Measurements from ENCODE around the gene RNF10. TPM values are rescaled to one million over a fixed set of nuclear protein-coding genes. Genes with fewer than 3 reads are reported as not detected.

Gene RNF10
- total and polyA plus RNA-seq, 2 experiments from 2014 or later: 113 to 149 TPM

- TF ChIP-seq CTCF (conservative IDR thresholded peaks at IDR 0.05; ENCODE audit: low read depth in 2 of 2) (no peak), CREB1 (CRISPR knock-in tag; IDR thresholded peaks at IDR 0.05; ENCODE audit: low read depth) (no peak)
Observed at GRCh38 chr12:120597861-120598260, 63.7 kb downstream of the RNF10 start (continued).

DNA sequence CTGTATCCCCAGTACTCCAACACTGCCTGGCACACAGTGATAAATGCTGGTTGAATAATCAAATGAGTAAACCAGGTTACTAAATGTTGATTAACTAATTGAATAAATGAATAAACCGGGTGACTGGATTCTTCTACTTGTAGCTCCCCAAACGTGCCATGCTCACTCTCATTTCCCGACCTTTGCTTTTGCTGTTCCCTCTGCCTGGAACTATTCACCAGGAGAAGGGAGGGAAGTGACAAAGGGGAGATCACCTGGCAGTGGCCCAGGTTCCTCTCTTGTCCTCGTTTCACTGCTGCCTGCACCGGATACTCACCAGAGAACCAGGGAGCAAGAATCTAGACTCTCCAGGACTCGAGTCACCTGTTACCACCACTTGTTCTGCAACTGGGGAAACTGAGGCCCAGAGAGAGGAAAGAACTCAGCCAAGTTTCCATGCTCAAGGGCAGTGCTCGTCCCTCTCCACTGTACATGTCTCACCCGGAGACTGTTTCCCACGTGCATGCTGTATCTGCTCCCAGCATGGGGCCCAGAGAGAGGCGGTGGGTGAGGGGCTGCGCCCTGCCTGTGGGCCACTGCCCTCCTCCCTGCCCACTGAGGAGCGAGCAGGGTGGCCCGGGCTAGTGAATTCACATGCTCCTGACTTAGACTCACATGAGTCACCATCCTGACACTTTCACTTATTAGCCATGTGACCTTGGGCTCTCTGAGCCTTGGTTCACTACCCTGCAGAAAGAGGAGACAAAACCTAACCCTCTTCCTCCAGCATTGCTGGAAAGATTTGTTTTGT is 64.7 kb downstream of the RNF10 start:
- DNase-seq (ENCODE audit: low spot score) (no peak), ATAC-seq (no peak)
- Histone ChIP-seq H3K9me2 (ENCODE audit: insufficient read depth) (no peaks in the 10 kb centered on the region), H3K4me3 (no peak overlapping the region), H3K4me1 (ENCODE audit: insufficient read depth) (no peaks in the 10 kb centered on the region; the same call in 1 of the 2 replicates), H4K20me1 (replicated peaks; ENCODE audit: insufficient read depth) (no peaks in the 10 kb centered on the region), H3K79me2 (replicated peaks; ENCODE audit: insufficient read depth) (no peaks in the 10 kb centered on the region), H3K27ac (ENCODE audit: low read depth) (no peak overlapping the region), H3F3A (replicated peaks; ENCODE audit: low read depth) (no peaks in the 10 kb centered on the region), H3K27me3 (ENCODE audit: insufficient read depth) (no peaks in the 10 kb centered on the region), H2AFZ (peak overlapping the region; percentile 69), H3K36me3 (ENCODE audit: insufficient read depth) (no peaks in the 10 kb centered on the region), H3K4me2 (no peak overlapping the region)
- Mint-ChIP-seq H3K4me3 (no peak overlapping the region), H3K36me3 (ENCODE audit: low read depth) (no peaks in the 10 kb centered on the region), H3K27ac (no peak overlapping the region), H3K27me3 (ENCODE audit: insufficient read depth, low read depth, poor library complexity) (peaks cover 12% of the 10 kb centered on the region), H3K4me1 (peaks cover 16% of the 10 kb centered on the region), H3K9me3 (no peaks in the 10 kb centered on the region)
- no peak for TF ChIP-seq POLR2AphosphoS5 (IDR thresholded peaks at IDR 0.05; ENCODE audit: low read depth)
- TF ChIP-seq ZNF114 (CRISPR knock-in tag; IDR thresholded peaks at IDR 0.05): no peak
- no peak for TF ChIP-seq CTCF (conservative IDR thresholded peaks at IDR 0.05; ENCODE audit: low read depth in 2 of 2)
- TF ChIP-seq, protein P1, sequence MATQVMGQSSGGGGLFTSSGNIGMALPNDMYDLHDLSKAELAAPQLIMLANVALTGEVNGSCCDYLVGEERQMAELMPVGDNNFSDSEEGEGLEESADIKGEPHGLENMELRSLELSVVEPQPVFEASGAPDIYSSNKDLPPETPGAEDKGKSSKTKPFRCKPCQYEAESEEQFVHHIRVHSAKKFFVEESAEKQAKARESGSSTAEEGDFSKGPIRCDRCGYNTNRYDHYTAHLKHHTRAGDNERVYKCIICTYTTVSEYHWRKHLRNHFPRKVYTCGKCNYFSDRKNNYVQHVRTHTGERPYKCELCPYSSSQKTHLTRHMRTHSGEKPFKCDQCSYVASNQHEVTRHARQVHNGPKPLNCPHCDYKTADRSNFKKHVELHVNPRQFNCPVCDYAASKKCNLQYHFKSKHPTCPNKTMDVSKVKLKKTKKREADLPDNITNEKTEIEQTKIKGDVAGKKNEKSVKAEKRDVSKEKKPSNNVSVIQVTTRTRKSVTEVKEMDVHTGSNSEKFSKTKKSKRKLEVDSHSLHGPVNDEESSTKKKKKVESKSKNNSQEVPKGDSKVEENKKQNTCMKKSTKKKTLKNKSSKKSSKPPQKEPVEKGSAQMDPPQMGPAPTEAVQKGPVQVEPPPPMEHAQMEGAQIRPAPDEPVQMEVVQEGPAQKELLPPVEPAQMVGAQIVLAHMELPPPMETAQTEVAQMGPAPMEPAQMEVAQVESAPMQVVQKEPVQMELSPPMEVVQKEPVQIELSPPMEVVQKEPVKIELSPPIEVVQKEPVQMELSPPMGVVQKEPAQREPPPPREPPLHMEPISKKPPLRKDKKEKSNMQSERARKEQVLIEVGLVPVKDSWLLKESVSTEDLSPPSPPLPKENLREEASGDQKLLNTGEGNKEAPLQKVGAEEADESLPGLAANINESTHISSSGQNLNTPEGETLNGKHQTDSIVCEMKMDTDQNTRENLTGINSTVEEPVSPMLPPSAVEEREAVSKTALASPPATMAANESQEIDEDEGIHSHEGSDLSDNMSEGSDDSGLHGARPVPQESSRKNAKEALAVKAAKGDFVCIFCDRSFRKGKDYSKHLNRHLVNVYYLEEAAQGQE (IDR thresholded peaks at IDR 0.05; ENCODE audit: unreplicated experiment): no peak
- TF ChIP-seq, protein P2, sequence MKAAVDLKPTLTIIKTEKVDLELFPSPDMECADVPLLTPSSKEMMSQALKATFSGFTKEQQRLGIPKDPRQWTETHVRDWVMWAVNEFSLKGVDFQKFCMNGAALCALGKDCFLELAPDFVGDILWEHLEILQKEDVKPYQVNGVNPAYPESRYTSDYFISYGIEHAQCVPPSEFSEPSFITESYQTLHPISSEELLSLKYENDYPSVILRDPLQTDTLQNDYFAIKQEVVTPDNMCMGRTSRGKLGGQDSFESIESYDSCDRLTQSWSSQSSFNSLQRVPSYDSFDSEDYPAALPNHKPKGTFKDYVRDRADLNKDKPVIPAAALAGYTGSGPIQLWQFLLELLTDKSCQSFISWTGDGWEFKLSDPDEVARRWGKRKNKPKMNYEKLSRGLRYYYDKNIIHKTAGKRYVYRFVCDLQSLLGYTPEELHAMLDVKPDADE (IDR thresholded peaks at IDR 0.05): no peak
